ENCODE measurements around the gene SMIM45.

Gene SMIM45

GRCh38 chr22:41915786-41916493 lies 36.0 kb upstream of the SMIM45 start:
- no peak for DNase-seq

GRCh38 chr22:41916745-41917358 lies 35.1 kb upstream of the SMIM45 start:
- no peak for DNase-seq

- DNase-seq: no peak
Observed at GRCh38 chr22:41917375-41917902, 34.5 kb upstream of the SMIM45 start.

- no peak for DNase-seq
Observed at GRCh38 chr22:41917903-41918791, 33.8 kb upstream of the SMIM45 start.

GRCh38 chr22:41919357-41920224 lies 32.4 kb upstream of the SMIM45 start:
- DNase-seq: peak; percentile 66 to 73

- no peak for DNase-seq
Observed at GRCh38 chr22:41920271-41920976, 31.5 kb upstream of the SMIM45 start.

- DNase-seq: no peak
Observed at GRCh38 chr22:41922328-41922727, 29.6 kb upstream of the SMIM45 start.

- no peak for DNase-seq
Observed at GRCh38 chr22:41922940-41923594, 28.9 kb upstream of the SMIM45 start.

- DNase-seq: no peak
Observed at GRCh38 chr22:41923595-41924276, 28.2 kb upstream of the SMIM45 start.

GRCh38 chr22:41925783-41926460 lies 26.0 kb upstream of the SMIM45 start:
- DNase-seq: peak; percentile 87 to 90

- peak in 1 of 2 experiments; percentile 37 for DNase-seq
Observed at GRCh38 chr22:41927813-41928212, 24.1 kb upstream of the SMIM45 start.

- peak in 1 of 2 experiments; percentile 35 for DNase-seq
Observed at GRCh38 chr22:41928593-41929417, 23.1 kb upstream of the SMIM45 start.

GRCh38 chr22:41929418-41929810 lies 22.5 kb upstream of the SMIM45 start:
- DNase-seq: no peak

- DNase-seq: no peak
Observed at GRCh38 chr22:41931701-41932269, 20.2 kb upstream of the SMIM45 start.

GRCh38 chr22:41932353-41932752 lies 19.6 kb upstream of the SMIM45 start:
- DNase-seq: no peak

GRCh38 chr22:41933411-41934177 lies 18.4 kb upstream of the SMIM45 start:
- no peak for DNase-seq

- no peak for DNase-seq
Observed at GRCh38 chr22:41934284-41935014, 17.5 kb upstream of the SMIM45 start.
